GM21390 (cell line): ENCODE data around the gene FOXL3.

Source experiments
- ATAC-seq: cut with Tn5 transposase; IDR thresholded peaks from one replicate; pipeline ENCODE4 v1.9.1; 2021; ENCODE audit not compliant: unreplicated experiment

FOXL3 gene

GRCh38 chr7:265998-266850 is 23.7 kb upstream of the FOXL3 start:
- no peak for ATAC-seq

GRCh38 chr7:266851-267840 is 22.8 kb upstream of the FOXL3 start:
- ATAC-seq = no peak

GRCh38 chr7:268991-269390 is 21.0 kb upstream of the FOXL3 start:
- no peak for ATAC-seq

GRCh38 chr7:269721-270120 is 20.2 kb upstream of the FOXL3 start:
- ATAC-seq = no peak

GRCh38 chr7:270351-270983 is 19.5 kb upstream of the FOXL3 start:
- ATAC-seq = no peak

GRCh38 chr7:271266-272107 is 18.5 kb upstream of the FOXL3 start:
- no peak for ATAC-seq

GRCh38 chr7:272108-272615 is 17.8 kb upstream of the FOXL3 start:
- no peak for ATAC-seq

- no peak for ATAC-seq
Observed at GRCh38 chr7:272631-273030, 17.3 kb upstream of the FOXL3 start.

- ATAC-seq = no peak
Observed at GRCh38 chr7:273327-273726, 16.6 kb upstream of the FOXL3 start.

- no peak for ATAC-seq
Observed at GRCh38 chr7:274266-274665, 15.7 kb upstream of the FOXL3 start.

- no peak for ATAC-seq
Observed at GRCh38 chr7:276230-276835, 13.6 kb upstream of the FOXL3 start.

GRCh38 chr7:277228-277627 is 12.7 kb upstream of the FOXL3 start:
- no peak for ATAC-seq

GRCh38 chr7:278081-278480 is 11.9 kb upstream of the FOXL3 start:
- no peak for ATAC-seq

GRCh38 chr7:279821-280220 is 10.1 kb upstream of the FOXL3 start:
- no peak for ATAC-seq

GRCh38 chr7:280461-280860 is 9.5 kb upstream of the FOXL3 start:
- ATAC-seq = no peak

- no peak for ATAC-seq
Observed at GRCh38 chr7:281637-282036, 8.3 kb upstream of the FOXL3 start.

- ATAC-seq = no peak
Observed at GRCh38 chr7:282621-283020, 7.3 kb upstream of the FOXL3 start.

GRCh38 chr7:284762-285722 is 4.9 kb upstream of the FOXL3 start:
- no peak for ATAC-seq

GRCh38 chr7:285731-286130 is 4.2 kb upstream of the FOXL3 start:
- no peak for ATAC-seq
